Activated T-cell treated with anti-CD3 and anti-CD28 coated beads, Interleukin-2, amount 50 U/mL, for 24 hours (primary cell): ENCODE data around the gene NOL7.

ENCODE experiments used
- DNase-seq: peaks from one replicate; pipeline ENCODE4 v3.0.0-alpha.2; 2020
- H3K27ac Mint-ChIP-seq: 2 replicates; pipeline ENCODE4 v1.8.0; 2020; ENCODE audit warnings: mild to moderate bottlenecking, mixed read lengths
- H3K27me3 Mint-ChIP-seq: 2 replicates; pipeline ENCODE4 v1.8.0; 2020; ENCODE audit warnings: mixed read lengths
- H3K36me3 Mint-ChIP-seq: 2 replicates; pipeline ENCODE4 v1.8.0; 2020; ENCODE audit warnings: low read depth, mixed read lengths
- H3K4me1 Mint-ChIP-seq: 2 replicates; pipeline ENCODE4 v1.8.0; 2020; ENCODE audit warnings: low read depth, mixed read lengths
- H3K4me3 Mint-ChIP-seq: 2 replicates; pipeline ENCODE4 v1.8.0; 2020; ENCODE audit warnings: mild to moderate bottlenecking, moderate library complexity, mixed read lengths
- H3K9me3 Mint-ChIP-seq: 2 replicates; pipeline ENCODE4 v1.8.0; 2020; ENCODE audit warnings: mixed read lengths

NOL7 gene

DNA sequence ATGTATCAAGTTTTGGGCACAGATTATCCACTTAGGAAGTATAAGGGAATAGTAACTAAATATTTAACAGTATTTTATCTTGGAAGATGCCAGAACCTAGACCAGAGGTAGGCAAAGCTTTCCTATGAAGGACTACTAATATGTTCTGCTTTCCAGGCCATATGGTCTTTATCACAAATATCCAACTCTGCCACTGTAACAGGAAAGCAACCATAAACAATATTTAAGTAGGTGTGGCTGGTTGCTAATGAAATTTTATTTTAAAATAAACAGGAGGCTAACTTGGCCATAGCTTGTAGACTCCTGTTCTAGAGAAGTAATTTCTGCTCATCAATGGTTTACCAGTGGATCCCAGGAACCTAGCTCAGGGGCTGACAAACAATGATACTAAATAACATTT lies 39.4 kb downstream of the NOL7 start:
- Mint-ChIP-seq H3K36me3 (peaks cover 50% of the 10 kb centered on the region), H3K4me1 (peaks cover 35% of the 10 kb centered on the region), H3K4me3 (no peak overlapping the region), H3K9me3 (no peaks in the 10 kb centered on the region), H3K27me3 (no peaks in the 10 kb centered on the region), H3K27ac (no peak overlapping the region)
- no peak for DNase-seq

DNA sequence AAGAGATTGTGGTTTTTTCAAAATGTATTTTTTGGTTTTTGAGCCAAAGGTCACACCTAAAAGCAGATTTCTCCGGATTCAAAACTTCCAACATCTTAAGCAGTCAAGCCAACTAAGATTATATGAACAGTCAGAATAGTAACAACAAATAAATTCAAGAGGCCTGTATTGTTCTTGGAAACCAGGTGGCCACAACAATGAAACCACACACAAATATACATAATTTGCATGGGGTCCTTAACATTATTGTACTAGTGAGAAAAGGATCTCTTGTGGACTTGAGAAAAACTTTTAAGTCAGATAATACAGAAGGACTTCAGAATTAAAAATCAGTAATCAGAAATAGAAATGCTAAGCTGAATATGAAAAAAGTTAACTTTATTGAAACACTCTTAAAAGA lies 40.6 kb downstream of the NOL7 start:
- no peak for DNase-seq
- Mint-ChIP-seq H3K4me1 (peaks cover 39% of the 10 kb centered on the region), H3K36me3 (peaks cover 43% of the 10 kb centered on the region), H3K27ac (no peak overlapping the region), H3K9me3 (no peaks in the 10 kb centered on the region), H3K4me3 (no peak overlapping the region), H3K27me3 (no peaks in the 10 kb centered on the region)

DNA sequence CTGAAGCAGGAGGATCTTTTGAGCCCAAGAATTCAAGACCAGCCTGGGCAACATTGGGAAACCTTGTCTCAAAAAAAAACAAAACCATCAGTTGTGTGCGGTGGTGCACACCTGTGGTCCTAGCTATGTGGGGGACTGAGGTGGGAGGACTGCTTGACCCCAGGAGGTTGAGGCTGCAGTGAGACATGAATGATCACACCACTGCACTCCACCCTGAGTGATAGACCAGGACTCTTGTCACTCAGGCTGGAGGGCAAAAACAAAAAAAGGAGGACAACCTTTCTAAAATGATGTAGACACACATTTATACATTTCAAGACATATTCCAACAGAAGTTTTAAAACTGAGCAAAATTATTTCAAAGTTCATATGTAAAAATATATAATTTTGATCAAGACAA lies 45.1 kb downstream of the NOL7 start:
- no peak for DNase-seq
- peak overlapping the region; percentile 50 for H3K27ac Mint-ChIP-seq
- peaks cover 73% of the 10 kb centered on the region for H3K4me1 Mint-ChIP-seq
- H3K36me3 Mint-ChIP-seq: peaks cover 14% of the 10 kb centered on the region
- no peaks in the 10 kb centered on the region for H3K9me3 Mint-ChIP-seq
- no peaks in the 10 kb centered on the region for H3K27me3 Mint-ChIP-seq
- H3K4me3 Mint-ChIP-seq: no peak overlapping the region

DNA sequence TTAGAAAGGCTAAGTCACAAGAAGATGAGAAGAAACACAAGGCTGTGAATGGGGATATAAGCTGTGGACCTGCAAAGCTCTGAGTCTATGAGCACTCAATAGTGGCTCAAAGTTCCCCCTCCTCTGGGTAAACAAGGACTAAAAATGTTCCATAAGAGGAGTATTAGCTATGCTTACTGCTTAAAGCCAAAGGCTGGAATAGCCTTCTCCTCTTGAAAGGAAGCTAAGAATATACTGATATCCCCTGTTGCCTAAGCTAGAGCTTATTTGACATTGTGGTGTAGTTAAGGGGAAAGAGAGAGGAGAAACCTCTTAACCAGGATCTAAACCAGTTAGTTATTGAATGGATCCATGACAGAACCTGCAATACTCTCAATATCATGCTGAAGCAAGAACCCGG lies 45.8 kb downstream of the NOL7 start:
- Mint-ChIP-seq H3K4me1 (peaks cover 74% of the 10 kb centered on the region), H3K36me3 (peaks cover 13% of the 10 kb centered on the region), H3K27me3 (no peaks in the 10 kb centered on the region), H3K9me3 (no peaks in the 10 kb centered on the region), H3K4me3 (no peak overlapping the region), H3K27ac (peak overlapping the region; percentile 0)
- no peak for DNase-seq

DNA sequence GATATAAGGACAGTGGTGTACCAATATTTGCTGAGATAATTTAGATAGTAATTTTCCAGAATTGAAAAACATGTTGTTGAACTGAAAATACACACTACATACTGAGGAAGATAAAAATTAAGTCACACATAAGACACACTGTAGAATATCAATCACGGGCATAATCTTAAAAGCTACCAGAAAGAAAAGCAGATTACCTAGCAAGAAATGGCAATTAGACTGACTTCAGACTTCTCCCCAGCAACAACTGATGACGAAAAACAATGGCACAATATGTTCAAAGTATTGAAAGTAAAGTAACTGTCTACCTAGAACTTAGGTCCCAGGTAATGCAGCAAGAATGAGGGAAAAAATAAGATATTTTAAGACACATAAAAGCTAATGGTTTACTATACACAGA lies 46.5 kb downstream of the NOL7 start:
- no peak overlapping the region for H3K27ac Mint-ChIP-seq
- H3K4me1 Mint-ChIP-seq: peaks cover 78% of the 10 kb centered on the region
- H3K9me3 Mint-ChIP-seq: no peaks in the 10 kb centered on the region
- DNase-seq: no peak
- no peak overlapping the region for H3K4me3 Mint-ChIP-seq
- H3K36me3 Mint-ChIP-seq: peaks cover 12% of the 10 kb centered on the region
- no peaks in the 10 kb centered on the region for H3K27me3 Mint-ChIP-seq

DNA sequence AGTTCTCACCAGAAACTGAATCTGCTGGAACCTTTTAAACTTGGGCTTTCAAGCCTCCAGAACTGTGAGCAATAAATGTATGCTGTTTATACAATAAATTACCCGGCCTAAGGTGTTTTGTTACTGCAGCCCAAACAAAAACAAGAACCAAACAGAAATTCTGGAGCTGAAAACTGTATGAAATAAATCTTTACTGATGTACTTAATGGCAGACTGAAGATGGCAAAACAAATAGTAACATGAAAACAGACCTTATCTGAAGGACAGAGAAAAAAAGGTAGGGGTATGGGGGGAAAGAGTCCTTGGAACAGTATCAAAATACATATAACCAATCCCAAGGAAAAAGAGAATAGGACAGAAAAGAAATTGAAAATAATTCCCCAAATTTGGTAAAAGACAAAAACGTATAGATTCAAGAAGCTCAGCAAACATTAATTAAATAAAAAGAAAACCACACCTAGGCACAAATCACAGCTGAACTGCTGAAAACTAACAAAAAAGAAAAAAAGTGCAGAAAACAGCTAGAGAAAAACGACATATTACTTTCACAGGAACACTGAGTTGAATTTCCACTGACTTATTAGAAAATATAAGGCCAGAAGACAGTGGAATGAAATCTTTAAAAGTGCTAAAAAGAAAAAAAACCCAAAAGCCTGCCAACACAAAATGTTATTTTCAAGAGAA lies 47.7 kb downstream of the NOL7 start:
- no peak for DNase-seq
- peaks cover 10% of the 10 kb centered on the region for H3K36me3 Mint-ChIP-seq
- H3K4me1 Mint-ChIP-seq: peaks cover 85% of the 10 kb centered on the region
- peak overlapping the region; percentile 30 for H3K27ac Mint-ChIP-seq
- H3K4me3 Mint-ChIP-seq: no peak overlapping the region
- no peaks in the 10 kb centered on the region for H3K27me3 Mint-ChIP-seq
- no peaks in the 10 kb centered on the region for H3K9me3 Mint-ChIP-seq

DNA sequence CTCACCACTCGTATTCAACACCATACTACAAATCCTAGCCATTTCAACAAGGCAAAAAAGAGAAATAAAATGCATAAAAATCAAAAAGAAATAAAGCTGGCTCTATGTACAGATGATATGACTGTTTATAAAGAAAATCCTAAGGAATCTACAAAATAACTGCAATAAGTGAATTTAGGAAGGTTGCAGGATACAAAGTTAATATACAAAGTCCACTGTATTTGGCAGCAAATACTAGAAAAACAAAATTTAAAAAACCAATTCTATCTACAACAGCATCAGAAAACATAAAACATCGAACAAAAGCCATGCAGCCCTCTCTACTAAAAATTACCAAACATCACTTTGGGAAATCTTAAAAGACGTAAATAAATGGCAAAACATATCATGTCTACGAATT lies 48.9 kb downstream of the NOL7 start:
- no peak for DNase-seq
- Mint-ChIP-seq H3K27me3 (no peaks in the 10 kb centered on the region), H3K9me3 (no peaks in the 10 kb centered on the region), H3K36me3 (peaks cover 13% of the 10 kb centered on the region), H3K4me3 (no peak overlapping the region), H3K4me1 (peaks cover 91% of the 10 kb centered on the region), H3K27ac (no peak overlapping the region)

DNA sequence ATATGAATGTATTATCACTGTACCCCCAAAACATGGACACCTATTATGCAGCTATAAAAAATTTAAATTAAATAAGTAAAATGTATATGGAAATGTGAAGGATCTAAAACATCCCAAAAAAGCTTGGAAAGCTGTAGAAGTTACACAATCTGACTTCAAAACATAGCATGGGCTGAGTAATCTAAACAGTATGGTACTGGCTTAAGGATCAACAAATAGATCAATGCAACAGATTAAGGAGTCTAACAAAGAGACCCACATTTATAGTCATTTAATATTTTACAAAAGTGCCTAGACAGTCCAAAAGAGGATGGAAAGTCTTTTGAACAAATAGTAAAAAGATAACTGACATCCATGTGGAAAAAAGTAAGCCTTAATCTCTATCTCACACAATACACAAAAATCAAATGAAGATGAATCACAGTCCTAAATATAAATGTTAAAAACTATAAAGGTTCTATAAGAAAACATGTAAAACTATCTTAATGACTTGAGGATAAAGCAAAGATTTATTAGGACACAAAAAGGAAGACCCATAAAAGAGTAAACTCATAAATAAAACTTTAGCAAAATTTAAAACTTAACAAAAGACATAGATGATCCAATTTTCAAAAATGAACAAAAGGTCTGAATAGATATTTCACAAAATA lies 49.7 kb downstream of the NOL7 start:
- H3K27me3 Mint-ChIP-seq: no peaks in the 10 kb centered on the region
- H3K36me3 Mint-ChIP-seq: peaks cover 19% of the 10 kb centered on the region
- H3K4me3 Mint-ChIP-seq: no peak overlapping the region
- no peak for DNase-seq
- H3K9me3 Mint-ChIP-seq: no peaks in the 10 kb centered on the region
- peaks cover 94% of the 10 kb centered on the region for H3K4me1 Mint-ChIP-seq
- no peak overlapping the region for H3K27ac Mint-ChIP-seq

DNA sequence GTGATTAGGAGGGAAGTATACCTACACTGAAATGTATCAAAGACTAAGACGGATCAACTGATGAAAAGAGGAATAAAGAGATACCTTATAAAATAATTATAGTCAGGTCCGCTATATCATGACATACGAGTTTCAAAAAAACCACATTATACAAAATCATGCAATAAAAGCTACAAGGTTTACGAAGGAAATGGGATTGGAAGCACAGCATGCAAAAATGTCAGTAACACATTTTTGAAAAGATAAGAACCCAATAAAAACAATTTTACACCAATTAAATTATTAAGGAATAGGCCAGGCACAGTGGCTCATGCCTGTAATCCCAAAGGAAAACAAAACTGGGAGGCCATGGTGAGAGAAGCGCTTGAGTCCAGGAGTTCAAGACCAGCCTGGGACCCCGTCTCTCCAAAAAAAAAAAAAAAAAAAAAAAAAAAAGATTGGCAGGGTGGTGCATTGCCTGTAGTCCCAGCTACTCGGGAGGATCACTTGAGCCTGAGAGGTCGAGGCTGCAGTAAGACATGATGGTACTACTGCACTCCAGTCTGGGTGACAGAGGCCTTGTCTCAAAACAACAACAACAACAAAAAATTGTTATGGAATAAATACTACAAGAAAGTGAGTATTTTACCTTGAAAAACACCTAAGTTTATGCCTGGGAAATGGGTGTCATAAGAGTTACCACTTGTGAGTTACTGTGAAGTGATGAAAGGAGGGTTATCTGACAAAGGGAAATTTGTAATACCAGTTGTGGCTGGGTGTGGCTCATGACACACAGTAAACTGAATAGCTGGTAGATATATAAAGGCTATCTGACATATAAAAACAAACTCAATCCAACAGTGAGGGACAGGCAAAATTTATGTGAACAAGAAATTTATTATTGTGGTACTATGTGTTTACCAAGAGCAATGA lies 51.3 kb downstream of the NOL7 start:
- Mint-ChIP-seq H3K27ac (peak overlapping the region; percentile 51), H3K4me1 (peaks cover 90% of the 10 kb centered on the region), H3K36me3 (peaks cover 28% of the 10 kb centered on the region), H3K4me3 (no peak overlapping the region), H3K9me3 (peaks cover 2% of the 10 kb centered on the region), H3K27me3 (no peaks in the 10 kb centered on the region)
- no peak for DNase-seq

DNA sequence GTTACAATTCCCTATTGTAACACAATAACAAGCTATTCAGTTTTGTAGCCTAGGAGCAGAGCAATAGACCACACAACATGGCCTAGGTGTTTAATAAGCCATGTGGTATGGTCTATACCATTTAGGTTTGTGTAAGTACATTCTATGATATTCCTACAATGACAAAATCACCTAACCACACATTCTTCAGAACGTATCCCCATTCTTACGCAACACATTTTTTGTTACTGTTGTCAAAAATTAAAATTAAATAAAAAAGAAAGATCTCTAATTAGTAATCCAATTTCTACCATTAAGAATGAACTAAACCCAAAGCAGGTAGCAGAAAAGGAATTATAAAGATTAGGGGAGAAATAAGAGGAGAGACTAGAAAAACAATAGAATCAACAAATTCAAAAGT lies 52.5 kb downstream of the NOL7 start:
- no peak for DNase-seq
- Mint-ChIP-seq H3K4me1 (peaks cover 90% of the 10 kb centered on the region), H3K9me3 (peaks cover 2% of the 10 kb centered on the region), H3K27ac (peak overlapping the region; percentile 90), H3K4me3 (no peak overlapping the region), H3K27me3 (no peaks in the 10 kb centered on the region), H3K36me3 (peaks cover 28% of the 10 kb centered on the region)

DNA sequence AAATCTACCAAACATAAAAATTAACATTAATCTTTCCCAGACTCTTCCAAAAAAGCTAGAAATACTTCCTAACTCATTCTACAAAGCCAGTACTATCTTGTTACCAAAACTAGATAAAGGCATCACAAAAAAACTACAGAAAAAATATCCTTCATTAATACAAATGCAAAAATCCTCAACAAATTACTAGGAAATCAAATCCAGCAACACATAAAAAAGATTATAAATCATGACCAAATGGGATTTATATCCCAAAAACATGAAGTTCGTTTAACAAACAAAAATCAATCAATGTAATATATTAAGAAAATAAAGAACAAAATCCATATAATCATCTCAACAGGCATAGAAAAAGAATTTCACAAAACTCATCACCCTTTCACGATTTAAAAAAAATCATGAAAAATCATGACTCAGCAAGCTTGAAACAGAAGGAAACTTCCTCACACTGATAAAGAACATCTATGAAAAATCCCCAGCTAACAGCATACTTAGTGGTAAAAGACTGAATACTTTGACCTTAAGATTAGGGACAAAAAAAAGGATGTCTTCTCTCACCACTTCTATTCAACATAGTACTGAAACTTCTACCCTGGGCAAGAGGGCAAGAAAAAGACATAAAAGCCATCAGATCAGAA lies 53.3 kb downstream of the NOL7 start:
- no peak for DNase-seq
- Mint-ChIP-seq H3K36me3 (peaks cover 32% of the 10 kb centered on the region), H3K4me3 (peak overlapping the region; percentile 42), H3K27me3 (no peaks in the 10 kb centered on the region), H3K4me1 (peaks cover 91% of the 10 kb centered on the region), H3K9me3 (peaks cover 2% of the 10 kb centered on the region), H3K27ac (peak overlapping the region; percentile 90)

DNA sequence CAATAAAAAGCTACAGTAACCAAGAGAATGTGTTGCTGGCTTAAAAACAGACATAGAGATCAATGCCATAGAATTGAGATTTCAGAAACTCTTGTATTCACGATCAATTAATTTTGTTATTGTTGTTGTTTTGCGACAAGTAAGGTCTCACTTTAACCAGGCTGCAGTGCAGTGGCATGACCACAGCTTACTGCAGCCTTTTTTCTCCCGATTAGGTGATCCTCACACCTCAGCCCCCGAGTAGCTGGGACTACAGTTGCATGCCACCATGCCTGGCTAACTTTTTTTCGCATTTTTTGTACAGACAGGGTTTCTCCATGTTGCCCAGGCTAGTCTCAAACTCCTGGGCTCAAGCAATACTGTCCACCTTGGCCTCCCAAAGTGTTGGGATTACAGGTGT lies 54.3 kb downstream of the NOL7 start:
- Mint-ChIP-seq H3K27ac (peak overlapping the region; percentile 31), H3K36me3 (peaks cover 32% of the 10 kb centered on the region), H3K9me3 (peaks cover 2% of the 10 kb centered on the region), H3K27me3 (no peaks in the 10 kb centered on the region), H3K4me3 (no peak overlapping the region), H3K4me1 (peaks cover 90% of the 10 kb centered on the region)
- no peak for DNase-seq
